ENCODE results near the gene ENAM. TPM values are rescaled to one million over a fixed set of nuclear protein-coding genes. Genes with fewer than 3 reads are reported as not detected.
A peak's percentile ranks its signal among the peaks of the same experiment; 100 is the strongest.
"Not testable (repeated sequence)": the region's sequence is repeated elsewhere in the genome, so short reads cannot be mapped to it uniquely, and the experiment has no call there.

Gene ENAM
- total RNA-seq, 1 donor from 2014 or later = 2.1 TPM

DNA sequence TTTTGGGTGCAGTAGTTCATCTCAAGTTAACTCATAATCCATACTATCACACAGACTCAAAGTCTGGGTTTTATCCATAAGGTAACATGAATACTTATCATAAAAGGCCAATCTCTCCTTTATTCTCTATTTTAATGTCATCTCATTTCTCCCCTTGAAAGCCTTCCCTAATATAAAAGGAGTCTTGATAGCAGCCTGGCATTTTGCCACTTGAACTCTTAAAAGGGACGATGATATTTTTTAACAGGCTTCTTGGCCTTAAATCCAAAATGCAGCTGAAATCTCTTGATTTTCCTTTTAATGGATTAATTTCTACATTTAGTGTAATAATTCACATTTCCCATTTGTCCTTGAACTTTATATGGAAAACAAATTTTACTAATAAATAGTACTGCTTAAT is 46.2 kb downstream of the ENAM start:
- H3K36me3 ChIP-seq (ENCODE audit: control insufficient read depth in 3 of 3, insufficient read depth in 3 of 3, low read length in 3 of 3) = no peaks in the 10 kb centered on the region
- no peak overlapping the region for H3K27ac ChIP-seq (ENCODE audit: low read depth, low read length)
- no peak overlapping the region for H3K4me3 ChIP-seq (ENCODE audit: low read length in 3 of 3)
- H3K9ac ChIP-seq (ENCODE audit: low read depth in 1 of 3, low read length in 3 of 3) = no peak overlapping the region
- H3K9me3 ChIP-seq (ENCODE audit: control insufficient read depth in 3 of 3, low read length in 3 of 3) = no peaks in the 10 kb centered on the region
- H3K4me1 ChIP-seq (ENCODE audit: control insufficient read depth in 3 of 3, insufficient read depth in 3 of 3, low read length in 3 of 3) = no peaks in the 10 kb centered on the region
- H3K27me3 ChIP-seq (ENCODE audit: control insufficient read depth in 3 of 3, insufficient read depth in 3 of 3, low read length in 3 of 3) = no peaks in the 10 kb centered on the region

DNA sequence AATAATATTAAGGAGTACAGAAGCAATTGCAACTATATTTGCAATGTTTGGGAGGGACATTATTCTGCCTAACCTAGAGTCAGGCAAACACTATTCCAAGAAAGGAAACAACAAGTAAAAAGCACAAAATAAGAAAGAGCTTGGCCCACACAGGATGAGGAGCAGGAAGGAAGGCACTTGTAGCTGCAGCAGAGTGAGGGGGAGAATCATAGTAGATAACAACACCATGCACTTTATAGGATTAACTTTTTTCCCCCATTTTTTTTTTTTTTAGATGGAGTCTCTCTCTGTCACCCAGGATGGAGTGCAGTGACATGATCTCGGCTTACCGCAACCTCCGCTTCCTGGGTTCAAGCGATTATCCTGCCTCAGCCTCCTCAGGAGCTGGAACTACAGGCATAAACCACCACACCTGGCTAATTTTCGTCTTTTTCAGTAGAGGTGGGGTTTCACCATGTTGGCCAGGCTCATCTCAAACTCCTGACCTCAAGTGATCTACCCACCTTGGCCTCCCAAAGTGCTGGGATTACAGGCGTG is 48.1 kb downstream of the ENAM start:
- Histone ChIP-seq H3K36me3 (ENCODE audit: control insufficient read depth in 3 of 3, insufficient read depth in 3 of 3, low read length in 3 of 3) (no peaks in the 10 kb centered on the region), H3K9me3 (ENCODE audit: control insufficient read depth in 3 of 3, low read length in 3 of 3) (no peaks in the 10 kb centered on the region), H3K4me1 (ENCODE audit: control insufficient read depth in 3 of 3, insufficient read depth in 3 of 3, low read length in 3 of 3) (no peaks in the 10 kb centered on the region), H3K4me3 (ENCODE audit: low read length in 3 of 3) (no peak overlapping the region), H3K27ac (ENCODE audit: low read depth, low read length) (no peak overlapping the region), H3K9ac (ENCODE audit: low read depth in 1 of 3, low read length in 3 of 3) (no peak overlapping the region), H3K27me3 (ENCODE audit: control insufficient read depth in 3 of 3, insufficient read depth in 3 of 3, low read length in 3 of 3) (no peaks in the 10 kb centered on the region)

DNA sequence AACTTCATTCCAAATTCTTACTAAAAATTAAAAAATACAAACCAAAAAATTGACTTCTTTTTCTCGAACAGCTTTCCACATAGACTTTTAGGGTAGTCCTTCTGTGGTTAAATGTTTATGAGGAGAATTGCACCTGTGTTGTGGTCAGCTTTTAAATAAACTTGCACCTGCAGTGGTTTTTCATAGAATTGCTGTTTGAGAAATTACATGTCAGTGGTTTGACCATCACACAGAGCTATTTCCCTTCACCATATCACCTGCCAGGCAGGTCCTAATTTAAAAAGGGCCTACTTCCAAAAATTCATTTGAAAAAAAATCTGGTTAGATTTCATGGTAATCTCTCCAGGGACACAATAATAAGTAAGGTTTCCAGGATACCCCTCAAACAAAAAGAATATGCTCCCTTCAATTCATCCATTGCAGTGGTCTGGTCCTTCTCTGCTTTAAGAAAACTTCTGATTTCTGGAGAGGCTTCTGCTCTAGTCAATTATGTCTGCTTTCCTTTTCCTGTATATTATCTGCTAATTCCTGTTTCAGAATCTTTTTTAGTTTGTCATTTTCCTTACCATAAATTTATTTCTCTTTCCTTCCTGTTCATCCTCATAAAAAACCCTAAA is 49.9 kb downstream of the ENAM start:
- no peaks in the 10 kb centered on the region for H3K27me3 ChIP-seq (ENCODE audit: control insufficient read depth in 3 of 3, insufficient read depth in 3 of 3, low read length in 3 of 3)
- no peaks in the 10 kb centered on the region for H3K9me3 ChIP-seq (ENCODE audit: control insufficient read depth in 3 of 3, low read length in 3 of 3)
- no peaks in the 10 kb centered on the region for H3K36me3 ChIP-seq (ENCODE audit: control insufficient read depth in 3 of 3, insufficient read depth in 3 of 3, low read length in 3 of 3)
- no peak overlapping the region for H3K27ac ChIP-seq (ENCODE audit: low read depth, low read length)
- H3K9ac ChIP-seq (ENCODE audit: low read depth in 1 of 3, low read length in 3 of 3) = no peak overlapping the region
- no peak overlapping the region for H3K4me3 ChIP-seq (ENCODE audit: low read length in 3 of 3)
- no peaks in the 10 kb centered on the region for H3K4me1 ChIP-seq (ENCODE audit: control insufficient read depth in 3 of 3, insufficient read depth in 3 of 3, low read length in 3 of 3)

DNA sequence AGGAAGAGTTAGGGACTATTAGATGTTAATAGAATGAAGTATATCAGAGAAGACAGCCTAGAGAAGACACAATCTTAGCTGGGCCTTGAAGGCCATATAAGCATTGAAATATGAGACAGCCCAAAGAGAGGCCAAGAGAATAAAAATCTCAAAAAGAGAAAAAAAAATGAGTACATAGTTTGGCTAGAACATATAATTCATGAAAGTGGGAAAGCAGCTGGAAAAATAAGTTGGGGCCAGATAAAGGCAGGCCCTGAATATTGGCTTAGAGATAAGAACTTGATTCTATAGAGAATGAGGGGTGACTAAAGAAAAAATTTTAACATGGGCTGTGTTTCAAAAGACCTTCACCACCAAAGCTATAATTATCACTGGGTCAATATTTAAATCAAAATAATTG is 52.4 kb downstream of the ENAM start:
- Histone ChIP-seq H3K27ac (ENCODE audit: low read depth, low read length) (no peak overlapping the region), H3K9ac (ENCODE audit: low read depth in 1 of 3, low read length in 3 of 3) (no peak overlapping the region), H3K4me3 (ENCODE audit: low read length in 3 of 3) (no peak overlapping the region), H3K27me3 (ENCODE audit: control insufficient read depth in 3 of 3, insufficient read depth in 3 of 3, low read length in 3 of 3) (no peaks in the 10 kb centered on the region), H3K9me3 (ENCODE audit: control insufficient read depth in 3 of 3, low read length in 3 of 3) (no peaks in the 10 kb centered on the region), H3K4me1 (ENCODE audit: control insufficient read depth in 3 of 3, insufficient read depth in 3 of 3, low read length in 3 of 3) (no peaks in the 10 kb centered on the region), H3K36me3 (ENCODE audit: control insufficient read depth in 3 of 3, insufficient read depth in 3 of 3, low read length in 3 of 3) (no peaks in the 10 kb centered on the region)

DNA sequence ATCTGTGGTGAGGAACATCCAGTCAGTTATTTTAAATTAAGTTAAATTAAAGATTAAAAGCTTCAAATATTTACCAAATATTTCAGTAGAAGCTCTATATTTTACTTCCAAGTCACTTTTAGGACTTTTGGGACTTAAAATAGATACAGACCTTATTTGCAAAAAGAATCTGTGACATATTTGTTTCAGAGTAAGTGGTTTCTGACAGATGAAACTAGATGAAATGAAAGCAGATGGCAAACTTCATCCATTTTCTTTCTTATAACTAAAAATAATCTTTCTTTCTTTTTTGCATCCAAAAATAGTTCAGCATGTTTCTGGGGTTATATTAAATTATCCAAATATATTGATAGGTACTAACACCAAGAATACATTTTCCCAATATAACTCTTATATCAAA is 53.2 kb downstream of the ENAM start:
- no peaks in the 10 kb centered on the region for H3K36me3 ChIP-seq (ENCODE audit: control insufficient read depth in 3 of 3, insufficient read depth in 3 of 3, low read length in 3 of 3)
- no peaks in the 10 kb centered on the region for H3K4me1 ChIP-seq (ENCODE audit: control insufficient read depth in 3 of 3, insufficient read depth in 3 of 3, low read length in 3 of 3)
- H3K27ac ChIP-seq (ENCODE audit: low read depth, low read length) = no peak overlapping the region
- H3K27me3 ChIP-seq (ENCODE audit: control insufficient read depth in 3 of 3, insufficient read depth in 3 of 3, low read length in 3 of 3) = no peaks in the 10 kb centered on the region
- no peak overlapping the region for H3K9ac ChIP-seq (ENCODE audit: low read depth in 1 of 3, low read length in 3 of 3)
- no peak overlapping the region for H3K4me3 ChIP-seq (ENCODE audit: low read length in 3 of 3)
- H3K9me3 ChIP-seq (ENCODE audit: control insufficient read depth in 3 of 3, low read length in 3 of 3) = no peaks in the 10 kb centered on the region

DNA sequence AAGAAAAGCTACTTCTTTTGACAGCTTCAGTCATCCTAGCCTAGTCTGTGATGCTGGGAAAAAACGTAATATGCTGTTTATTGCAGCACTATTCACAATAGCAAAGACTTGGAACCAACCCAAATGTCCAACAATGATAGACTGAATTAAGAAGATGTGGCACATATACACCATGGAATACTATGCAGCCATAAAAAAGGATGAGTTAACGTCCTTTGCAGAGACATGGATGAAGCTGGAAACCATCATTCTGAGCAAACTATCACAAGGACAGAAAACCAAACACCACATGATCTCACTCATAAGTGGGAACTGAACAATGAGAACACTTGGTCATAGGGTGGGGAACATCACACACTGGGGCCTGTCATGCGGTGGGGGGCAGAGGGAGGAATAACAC is 53.6 kb downstream of the ENAM start:
- not testable (repeated sequence) for H3K27ac ChIP-seq (ENCODE audit: low read depth, low read length); H3K27me3 ChIP-seq (ENCODE audit: control insufficient read depth in 3 of 3, insufficient read depth in 3 of 3, low read length in 3 of 3); H3K9ac ChIP-seq (ENCODE audit: low read depth in 1 of 3, low read length in 3 of 3); H3K9me3 ChIP-seq (ENCODE audit: control insufficient read depth in 3 of 3, low read length in 3 of 3); H3K4me1 ChIP-seq (ENCODE audit: control insufficient read depth in 3 of 3, insufficient read depth in 3 of 3, low read length in 3 of 3); H3K4me3 ChIP-seq (ENCODE audit: low read length in 3 of 3); H3K36me3 ChIP-seq (ENCODE audit: control insufficient read depth in 3 of 3, insufficient read depth in 3 of 3, low read length in 3 of 3)

DNA sequence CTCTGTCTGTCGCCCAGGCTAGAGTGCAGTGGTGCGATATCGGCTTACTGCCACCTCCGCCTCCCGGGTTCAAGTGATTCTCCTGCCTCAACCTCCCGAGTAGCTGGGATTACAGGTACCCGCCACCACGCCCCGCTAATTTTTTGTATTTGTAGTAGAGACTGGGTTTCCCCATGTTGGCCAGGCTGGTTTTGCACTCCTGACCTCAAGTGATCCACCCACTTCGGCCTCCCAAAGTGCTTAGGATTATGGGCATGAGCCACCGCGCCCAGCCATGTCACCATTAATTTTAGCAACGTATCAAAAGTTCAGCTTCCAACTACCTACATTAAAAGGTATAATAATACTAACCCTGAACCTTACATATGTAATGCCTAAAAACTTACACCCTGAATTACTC is 58.8 kb downstream of the ENAM start:
- Histone ChIP-seq H3K27ac (ENCODE audit: low read depth, low read length) (peak overlapping the region; percentile 96), H3K4me3 (ENCODE audit: low read length in 3 of 3) (peak overlapping the region; percentile 97 to 100 (median 99)), H3K9ac (ENCODE audit: low read depth in 1 of 3, low read length in 3 of 3) (peak overlapping the region; percentile 96 to 99 (median 98)), H3K4me1 (ENCODE audit: control insufficient read depth in 3 of 3, insufficient read depth in 3 of 3, low read length in 3 of 3) (peaks cover 25 to 29% (median 25%) of the 10 kb centered on the region in 3 donors), H3K9me3 (ENCODE audit: control insufficient read depth in 3 of 3, low read length in 3 of 3) (no peaks in the 10 kb centered on the region), H3K27me3 (ENCODE audit: control insufficient read depth in 3 of 3, insufficient read depth in 3 of 3, low read length in 3 of 3) (no peaks in the 10 kb centered on the region), H3K36me3 (ENCODE audit: control insufficient read depth in 3 of 3, insufficient read depth in 3 of 3, low read length in 3 of 3) (peaks cover 0 to 3% (median 0%) of the 10 kb centered on the region in 3 donors)

DNA sequence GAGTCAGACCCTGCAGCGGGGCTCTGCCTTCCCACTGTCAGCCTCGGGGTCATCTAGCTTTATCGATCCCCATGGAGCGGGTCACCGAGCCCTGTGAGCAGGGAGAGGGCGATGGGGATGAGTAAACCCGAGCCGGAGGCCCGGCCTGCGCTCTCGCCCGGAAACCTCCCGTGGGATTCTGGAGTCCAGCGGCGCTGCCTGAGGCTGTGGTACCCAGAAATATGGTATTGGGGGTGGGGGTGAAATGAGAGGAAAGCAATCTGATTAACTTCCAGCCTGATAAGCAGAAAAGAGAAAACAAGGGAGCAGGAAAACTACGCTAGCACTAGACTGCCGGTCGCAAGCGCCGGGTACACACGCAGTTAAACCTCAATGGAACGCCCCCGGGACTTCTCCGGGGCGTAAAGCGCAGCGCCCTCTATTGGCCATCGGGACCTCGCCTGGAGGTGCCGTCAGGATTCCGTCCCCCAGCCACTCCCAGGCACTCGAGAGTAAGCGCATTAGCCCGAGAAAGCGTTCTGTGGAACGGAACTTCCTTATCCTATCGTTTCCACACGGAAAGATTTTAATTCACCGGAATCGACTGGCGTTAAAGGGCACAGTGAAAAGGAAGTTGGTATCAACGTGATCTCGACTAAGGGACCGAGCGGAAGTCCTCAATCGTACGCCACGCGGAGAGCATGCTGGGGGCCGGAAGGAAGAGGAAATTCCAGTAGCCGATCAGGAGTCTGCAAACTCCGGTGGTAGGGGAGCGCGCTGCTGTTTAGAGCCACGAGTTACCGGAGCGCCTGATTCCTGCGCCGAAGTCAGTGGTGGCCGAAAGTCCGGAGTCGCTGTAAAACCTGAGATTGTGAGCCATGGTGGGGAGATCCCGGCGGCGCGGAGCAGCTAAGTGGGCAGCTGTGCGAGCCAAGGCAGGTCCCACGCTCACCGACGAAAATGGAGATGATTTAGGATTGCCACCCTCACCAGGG is 59.6 kb downstream of the ENAM start, which contains the start of gene UTP3:
UTP3 (plus strand) TSS at position 712 of the 974 bp plus-strand sequence; CDS start at position 858, 146 bp downstream.
- H3K4me3 ChIP-seq (ENCODE audit: low read length in 3 of 3) = peak within 1 kb of the TSS; percentile 97 to 100 (median 99)
- no peaks in the 10 kb centered on the region for H3K27me3 ChIP-seq (ENCODE audit: control insufficient read depth in 3 of 3, insufficient read depth in 3 of 3, low read length in 3 of 3)
- H3K36me3 ChIP-seq (ENCODE audit: control insufficient read depth in 3 of 3, insufficient read depth in 3 of 3, low read length in 3 of 3) = peaks cover 0 to 3% (median 0%) of the 10 kb centered on the region in 3 donors
- peak within 1 kb of the TSS; percentile 96 for H3K27ac ChIP-seq (ENCODE audit: low read depth, low read length)
- H3K9me3 ChIP-seq (ENCODE audit: control insufficient read depth in 3 of 3, low read length in 3 of 3) = no peaks in the 10 kb centered on the region
- H3K9ac ChIP-seq (ENCODE audit: low read depth in 1 of 3, low read length in 3 of 3) = peak within 1 kb of the TSS; percentile 96 to 99 (median 98)
- peaks cover 25 to 29% (median 25%) of the 10 kb centered on the region in 3 donors for H3K4me1 ChIP-seq (ENCODE audit: control insufficient read depth in 3 of 3, insufficient read depth in 3 of 3, low read length in 3 of 3)

DNA sequence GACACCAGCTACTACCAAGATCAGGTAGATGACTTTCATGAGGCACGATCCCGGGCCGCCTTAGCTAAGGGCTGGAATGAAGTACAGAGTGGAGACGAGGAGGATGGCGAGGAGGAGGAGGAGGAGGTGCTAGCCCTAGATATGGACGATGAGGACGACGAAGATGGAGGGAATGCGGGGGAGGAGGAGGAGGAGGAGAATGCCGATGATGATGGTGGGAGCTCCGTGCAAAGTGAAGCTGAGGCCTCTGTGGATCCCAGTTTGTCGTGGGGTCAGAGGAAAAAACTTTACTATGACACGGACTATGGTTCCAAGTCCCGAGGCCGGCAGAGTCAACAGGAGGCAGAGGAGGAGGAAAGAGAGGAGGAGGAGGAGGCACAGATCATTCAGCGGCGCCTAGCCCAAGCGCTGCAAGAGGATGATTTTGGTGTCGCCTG is 60.3 kb downstream of the ENAM start:
- no peaks in the 10 kb centered on the region for H3K27me3 ChIP-seq (ENCODE audit: control insufficient read depth in 3 of 3, insufficient read depth in 3 of 3, low read length in 3 of 3)
- peaks cover 0 to 3% (median 0%) of the 10 kb centered on the region in 3 donors for H3K36me3 ChIP-seq (ENCODE audit: control insufficient read depth in 3 of 3, insufficient read depth in 3 of 3, low read length in 3 of 3)
- H3K27ac ChIP-seq (ENCODE audit: low read depth, low read length) = peak overlapping the region; percentile 96
- peaks cover 25 to 29% (median 25%) of the 10 kb centered on the region in 3 donors for H3K4me1 ChIP-seq (ENCODE audit: control insufficient read depth in 3 of 3, insufficient read depth in 3 of 3, low read length in 3 of 3)
- H3K9me3 ChIP-seq (ENCODE audit: control insufficient read depth in 3 of 3, low read length in 3 of 3) = no peaks in the 10 kb centered on the region
- H3K4me3 ChIP-seq (ENCODE audit: low read length in 3 of 3) = peak overlapping the region; percentile 97 to 100 (median 99)
- H3K9ac ChIP-seq (ENCODE audit: low read depth in 1 of 3, low read length in 3 of 3) = peak overlapping the region; percentile 96 to 99 (median 98)

Measured in skeletal muscle tissue (tissue), 4 donors.